Measurements from ENCODE around the gene TECPR2. TPM values are rescaled to one million over a fixed set of nuclear protein-coding genes. Genes with fewer than 3 reads are reported as not detected.

Gene TECPR2
- total RNA-seq, 4 donors from 2014 or later, result 28.7 to 54.8 (median 36.6) TPM

- intact Hi-C loops (cut with DNase I), result no loop called here
- peaks cover 0 to 74% (median 16%) of the 10 kb centered on the region in 4 donors for H3K27me3 ChIP-seq
- H3K9me3 ChIP-seq, result no peaks in the 10 kb centered on the region
- 95% methylated on average over 10 of the region's 10 CpGs for WGBS
- no peak overlapping the region for H3K27ac ChIP-seq (replicated peaks in 1 of 4)
- H3K36me3 ChIP-seq, result no peaks in the 10 kb centered on the region
- DNase-seq (ENCODE audit: extremely low spot score), result no peak
- no peak for TF ChIP-seq EP300 (IDR thresholded peaks at IDR 0.05)
- no peak for TF ChIP-seq POLR2A (IDR thresholded peaks at IDR 0.05; ENCODE audit: low read depth)
- H3K4me1 ChIP-seq, result peaks cover 13 to 31% (median 28%) of the 10 kb centered on the region in 4 donors
- no peak overlapping the region for H3K4me3 ChIP-seq
Observed at GRCh38 chr14:102541771-102542170, 179.0 kb downstream of the TECPR2 start.

DNA sequence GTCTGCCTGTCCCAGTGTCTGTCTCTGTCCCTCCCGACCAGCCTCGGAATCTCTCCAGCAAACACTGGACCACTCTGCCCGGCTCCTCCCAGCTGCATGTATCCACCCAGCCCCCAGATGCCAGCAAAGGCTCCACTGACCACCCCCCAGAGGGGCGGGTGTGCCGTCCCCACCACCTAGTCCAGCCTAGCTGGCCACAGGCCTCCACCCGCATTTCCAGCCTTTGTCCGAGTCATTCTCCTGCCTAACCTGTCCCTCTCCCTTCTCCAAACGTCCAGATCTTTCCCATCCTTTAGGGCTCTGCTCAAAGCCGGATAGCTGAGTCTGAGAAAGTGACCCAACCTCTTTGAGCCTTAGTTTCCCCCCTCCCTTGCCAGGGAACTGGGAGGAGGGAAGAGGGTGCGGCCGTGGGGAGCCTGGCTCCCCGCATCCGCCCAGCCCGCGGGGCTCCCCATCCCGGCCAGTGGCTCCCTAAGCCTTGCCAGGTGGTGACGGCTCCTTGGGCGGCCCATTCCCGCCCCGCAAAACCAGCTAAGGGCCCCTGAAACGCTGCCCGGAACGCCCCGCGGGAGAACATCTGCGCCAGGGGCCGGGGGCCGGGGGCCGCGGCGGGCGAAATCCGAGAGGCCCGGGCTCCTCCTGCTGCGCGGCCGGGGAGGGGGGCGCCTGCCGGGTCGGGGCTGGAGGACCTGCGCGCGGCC is 181.5 kb downstream of the TECPR2 start:
- Histone ChIP-seq H3K27me3 (peaks cover 0 to 71% (median 16%) of the 10 kb centered on the region in 4 donors), H3K9me3 (no peaks in the 10 kb centered on the region), H3K36me3 (no peaks in the 10 kb centered on the region), H3K4me3 (peak overlapping the region; percentile 11 to 36 (median 24)), H3K27ac (replicated peaks in 1 of 4) (no peak overlapping the region), H3K4me1 (peaks cover 13 to 31% (median 28%) of the 10 kb centered on the region in 4 donors)
- WGBS, result 33% methylated on average over 24 of the region's 43 CpGs
- TF ChIP-seq, protein P1, sequence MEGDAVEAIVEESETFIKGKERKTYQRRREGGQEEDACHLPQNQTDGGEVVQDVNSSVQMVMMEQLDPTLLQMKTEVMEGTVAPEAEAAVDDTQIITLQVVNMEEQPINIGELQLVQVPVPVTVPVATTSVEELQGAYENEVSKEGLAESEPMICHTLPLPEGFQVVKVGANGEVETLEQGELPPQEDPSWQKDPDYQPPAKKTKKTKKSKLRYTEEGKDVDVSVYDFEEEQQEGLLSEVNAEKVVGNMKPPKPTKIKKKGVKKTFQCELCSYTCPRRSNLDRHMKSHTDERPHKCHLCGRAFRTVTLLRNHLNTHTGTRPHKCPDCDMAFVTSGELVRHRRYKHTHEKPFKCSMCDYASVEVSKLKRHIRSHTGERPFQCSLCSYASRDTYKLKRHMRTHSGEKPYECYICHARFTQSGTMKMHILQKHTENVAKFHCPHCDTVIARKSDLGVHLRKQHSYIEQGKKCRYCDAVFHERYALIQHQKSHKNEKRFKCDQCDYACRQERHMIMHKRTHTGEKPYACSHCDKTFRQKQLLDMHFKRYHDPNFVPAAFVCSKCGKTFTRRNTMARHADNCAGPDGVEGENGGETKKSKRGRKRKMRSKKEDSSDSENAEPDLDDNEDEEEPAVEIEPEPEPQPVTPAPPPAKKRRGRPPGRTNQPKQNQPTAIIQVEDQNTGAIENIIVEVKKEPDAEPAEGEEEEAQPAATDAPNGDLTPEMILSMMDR (IDR thresholded peaks at IDR 0.05), result no peak
- TF ChIP-seq EP300 (IDR thresholded peaks at IDR 0.05) (no peak), POLR2AphosphoS5 (IDR thresholded peaks at IDR 0.05) (no peak), POLR2A (IDR thresholded peaks at IDR 0.05; ENCODE audit: low read depth) (no peak)
- intact Hi-C loops (cut with DNase I), result no loop called here
- no peak for DNase-seq (ENCODE audit: extremely low spot score)

- WGBS, result 37% methylated on average over 19 of the region's 66 CpGs
- Histone ChIP-seq H3K4me1 (peaks cover 7 to 26% (median 24%) of the 10 kb centered on the region in 4 donors), H3K9me3 (no peaks in the 10 kb centered on the region), H3K27ac (replicated peaks in 1 of 4) (no peak overlapping the region), H3K27me3 (peaks cover 0 to 66% (median 16%) of the 10 kb centered on the region in 4 donors), H3K36me3 (no peaks in the 10 kb centered on the region), H3K4me3 (peak overlapping the region; percentile 11 to 36 (median 24))
- intact Hi-C loops (cut with DNase I), result no loop called here
- no peak for TF ChIP-seq EP300 (IDR thresholded peaks at IDR 0.05)
- TF ChIP-seq, protein P1 (IDR thresholded peaks at IDR 0.05), result no peak
- TF ChIP-seq POLR2AphosphoS5 (IDR thresholded peaks at IDR 0.05), result no peak
- no peak for TF ChIP-seq POLR2A (IDR thresholded peaks at IDR 0.05; ENCODE audit: low read depth)
- DNase-seq (ENCODE audit: extremely low spot score), result no peak
Observed at GRCh38 chr14:102544747-102545460, 182.2 kb downstream of the TECPR2 start.

- DNase-seq (ENCODE audit: extremely low spot score), result no peak
- Histone ChIP-seq H3K9me3 (no peaks in the 10 kb centered on the region), H3K4me1 (peaks cover 4 to 21% (median 18%) of the 10 kb centered on the region in 4 donors), H3K36me3 (no peaks in the 10 kb centered on the region), H3K27ac (replicated peaks in 1 of 4) (no peak overlapping the region), H3K27me3 (peaks cover 0 to 65% (median 16%) of the 10 kb centered on the region in 4 donors), H3K4me3 (no peak overlapping the region)
- TF ChIP-seq, protein P1 (IDR thresholded peaks at IDR 0.05), result no peak
- TF ChIP-seq EP300 (IDR thresholded peaks at IDR 0.05) (no peak), POLR2AphosphoS5 (IDR thresholded peaks at IDR 0.05) (no peak), POLR2A (IDR thresholded peaks at IDR 0.05; ENCODE audit: low read depth) (no peak)
- WGBS, result 73% methylated on average over 26 of the region's 29 CpGs
- intact Hi-C loops (cut with DNase I), result no loop called here
Observed at GRCh38 chr14:102545461-102546265, 182.9 kb downstream of the TECPR2 start.
